Measurements from ENCODE around the gene ELK3. TPM values are rescaled to one million over a fixed set of nuclear protein-coding genes. Genes with fewer than 3 reads are reported as not detected.
A peak's percentile ranks its signal among the peaks of the same experiment; 100 is the strongest.

ELK3 gene
- total and polyA plus RNA-seq, 2 experiments from 2014 or later: 5.5 to 8.3 TPM

DNA sequence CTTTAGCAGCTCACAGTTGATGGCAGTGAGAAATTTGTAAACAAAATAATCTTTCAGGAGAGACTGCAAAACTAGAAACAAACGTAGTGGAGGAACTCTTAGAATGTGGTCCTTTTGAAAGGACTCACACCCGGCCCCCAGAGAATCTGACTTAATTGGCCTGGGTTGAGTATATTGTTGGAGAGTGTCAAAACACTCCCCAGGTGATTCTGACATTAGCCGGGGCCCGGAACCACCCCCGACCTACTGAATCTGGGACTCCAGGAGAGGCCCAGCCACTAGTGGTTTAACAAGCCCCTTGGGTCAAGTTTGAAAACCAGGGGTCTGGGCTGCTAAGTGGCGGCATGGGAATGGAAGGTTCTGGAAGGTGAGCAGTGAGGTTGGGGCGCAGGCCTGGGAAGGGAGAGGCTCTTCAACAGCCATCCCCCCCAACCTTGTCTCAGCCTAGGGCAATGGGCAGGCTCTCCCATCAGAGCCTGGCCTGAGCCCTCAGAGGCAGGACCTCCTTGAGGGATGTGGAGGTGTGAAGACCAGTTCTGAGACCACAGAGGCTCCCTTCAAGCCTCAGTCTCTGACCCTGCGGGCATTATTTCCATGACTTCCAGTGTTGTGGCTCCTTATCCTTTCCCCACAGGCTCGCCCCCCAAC is 1.1 kb upstream of the ELK3 start:
- peaks cover 6% of the 10 kb centered on the region for H3K4me1 Mint-ChIP-seq
- H3K27me3 Mint-ChIP-seq (ENCODE audit: insufficient read depth, low read depth, poor library complexity): peaks cover 24% of the 10 kb centered on the region
- H3K4me3 ChIP-seq: peak overlapping the region; percentile 88
- H2AFZ ChIP-seq: peak overlapping the region; percentile 95; the same call in 1 of the 2 replicates
- H4K20me1 ChIP-seq (replicated peaks; ENCODE audit: insufficient read depth): no peaks in the 10 kb centered on the region
- H3K9me3 Mint-ChIP-seq: no peaks in the 10 kb centered on the region; the same call in 2 of the 3 replicates
- H3K36me3 Mint-ChIP-seq (ENCODE audit: low read depth): no peaks in the 10 kb centered on the region
- no peaks in the 10 kb centered on the region for H3F3A ChIP-seq (replicated peaks; ENCODE audit: low read depth)
- H3K27ac Mint-ChIP-seq: no peak overlapping the region
- DNase-seq (ENCODE audit: low spot score) (no peak), ATAC-seq (no peak)
- peak overlapping the region; percentile 82 for H3K4me2 ChIP-seq
- peaks cover 16% of the 10 kb centered on the region for H3K79me2 ChIP-seq (replicated peaks; ENCODE audit: insufficient read depth)
- peaks cover 12% of the 10 kb centered on the region for H3K4me1 ChIP-seq (ENCODE audit: insufficient read depth)
- H3K4me3 Mint-ChIP-seq: peak overlapping the region; percentile 89
- no peaks in the 10 kb centered on the region for H3K36me3 ChIP-seq (ENCODE audit: insufficient read depth)
- H3K27ac ChIP-seq (ENCODE audit: low read depth): no peak overlapping the region
- H3K9me2 ChIP-seq (ENCODE audit: insufficient read depth): no peaks in the 10 kb centered on the region
- TF ChIP-seq POLR2AphosphoS5 (IDR thresholded peaks at IDR 0.05; ENCODE audit: low read depth) (no peak), EZH2 (IDR thresholded peaks at IDR 0.05; ENCODE audit: low read depth, unreplicated experiment) (no peak), NANOG (IDR thresholded peaks at IDR 0.05; ENCODE audit: borderline replicate concordance) (no peak), ZNF114 (CRISPR knock-in tag; IDR thresholded peaks at IDR 0.05) (no peak), JUNB (IDR thresholded peaks at IDR 0.05; ENCODE audit: unreplicated experiment) (no peak), ZNF331 (CRISPR knock-in tag; IDR thresholded peaks at IDR 0.05; ENCODE audit: low read depth) (no peak), CREB1 (CRISPR knock-in tag; IDR thresholded peaks at IDR 0.05; ENCODE audit: low read depth) (no peak), EZH2phosphoT487 (IDR thresholded peaks at IDR 0.05; ENCODE audit: unreplicated experiment) (no peak), STAT1 (IDR thresholded peaks at IDR 0.05; ENCODE audit: unreplicated experiment) (no peak)
- TF ChIP-seq, protein P1, sequence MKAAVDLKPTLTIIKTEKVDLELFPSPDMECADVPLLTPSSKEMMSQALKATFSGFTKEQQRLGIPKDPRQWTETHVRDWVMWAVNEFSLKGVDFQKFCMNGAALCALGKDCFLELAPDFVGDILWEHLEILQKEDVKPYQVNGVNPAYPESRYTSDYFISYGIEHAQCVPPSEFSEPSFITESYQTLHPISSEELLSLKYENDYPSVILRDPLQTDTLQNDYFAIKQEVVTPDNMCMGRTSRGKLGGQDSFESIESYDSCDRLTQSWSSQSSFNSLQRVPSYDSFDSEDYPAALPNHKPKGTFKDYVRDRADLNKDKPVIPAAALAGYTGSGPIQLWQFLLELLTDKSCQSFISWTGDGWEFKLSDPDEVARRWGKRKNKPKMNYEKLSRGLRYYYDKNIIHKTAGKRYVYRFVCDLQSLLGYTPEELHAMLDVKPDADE (IDR thresholded peaks at IDR 0.05): no peak
- TF ChIP-seq, protein P2, sequence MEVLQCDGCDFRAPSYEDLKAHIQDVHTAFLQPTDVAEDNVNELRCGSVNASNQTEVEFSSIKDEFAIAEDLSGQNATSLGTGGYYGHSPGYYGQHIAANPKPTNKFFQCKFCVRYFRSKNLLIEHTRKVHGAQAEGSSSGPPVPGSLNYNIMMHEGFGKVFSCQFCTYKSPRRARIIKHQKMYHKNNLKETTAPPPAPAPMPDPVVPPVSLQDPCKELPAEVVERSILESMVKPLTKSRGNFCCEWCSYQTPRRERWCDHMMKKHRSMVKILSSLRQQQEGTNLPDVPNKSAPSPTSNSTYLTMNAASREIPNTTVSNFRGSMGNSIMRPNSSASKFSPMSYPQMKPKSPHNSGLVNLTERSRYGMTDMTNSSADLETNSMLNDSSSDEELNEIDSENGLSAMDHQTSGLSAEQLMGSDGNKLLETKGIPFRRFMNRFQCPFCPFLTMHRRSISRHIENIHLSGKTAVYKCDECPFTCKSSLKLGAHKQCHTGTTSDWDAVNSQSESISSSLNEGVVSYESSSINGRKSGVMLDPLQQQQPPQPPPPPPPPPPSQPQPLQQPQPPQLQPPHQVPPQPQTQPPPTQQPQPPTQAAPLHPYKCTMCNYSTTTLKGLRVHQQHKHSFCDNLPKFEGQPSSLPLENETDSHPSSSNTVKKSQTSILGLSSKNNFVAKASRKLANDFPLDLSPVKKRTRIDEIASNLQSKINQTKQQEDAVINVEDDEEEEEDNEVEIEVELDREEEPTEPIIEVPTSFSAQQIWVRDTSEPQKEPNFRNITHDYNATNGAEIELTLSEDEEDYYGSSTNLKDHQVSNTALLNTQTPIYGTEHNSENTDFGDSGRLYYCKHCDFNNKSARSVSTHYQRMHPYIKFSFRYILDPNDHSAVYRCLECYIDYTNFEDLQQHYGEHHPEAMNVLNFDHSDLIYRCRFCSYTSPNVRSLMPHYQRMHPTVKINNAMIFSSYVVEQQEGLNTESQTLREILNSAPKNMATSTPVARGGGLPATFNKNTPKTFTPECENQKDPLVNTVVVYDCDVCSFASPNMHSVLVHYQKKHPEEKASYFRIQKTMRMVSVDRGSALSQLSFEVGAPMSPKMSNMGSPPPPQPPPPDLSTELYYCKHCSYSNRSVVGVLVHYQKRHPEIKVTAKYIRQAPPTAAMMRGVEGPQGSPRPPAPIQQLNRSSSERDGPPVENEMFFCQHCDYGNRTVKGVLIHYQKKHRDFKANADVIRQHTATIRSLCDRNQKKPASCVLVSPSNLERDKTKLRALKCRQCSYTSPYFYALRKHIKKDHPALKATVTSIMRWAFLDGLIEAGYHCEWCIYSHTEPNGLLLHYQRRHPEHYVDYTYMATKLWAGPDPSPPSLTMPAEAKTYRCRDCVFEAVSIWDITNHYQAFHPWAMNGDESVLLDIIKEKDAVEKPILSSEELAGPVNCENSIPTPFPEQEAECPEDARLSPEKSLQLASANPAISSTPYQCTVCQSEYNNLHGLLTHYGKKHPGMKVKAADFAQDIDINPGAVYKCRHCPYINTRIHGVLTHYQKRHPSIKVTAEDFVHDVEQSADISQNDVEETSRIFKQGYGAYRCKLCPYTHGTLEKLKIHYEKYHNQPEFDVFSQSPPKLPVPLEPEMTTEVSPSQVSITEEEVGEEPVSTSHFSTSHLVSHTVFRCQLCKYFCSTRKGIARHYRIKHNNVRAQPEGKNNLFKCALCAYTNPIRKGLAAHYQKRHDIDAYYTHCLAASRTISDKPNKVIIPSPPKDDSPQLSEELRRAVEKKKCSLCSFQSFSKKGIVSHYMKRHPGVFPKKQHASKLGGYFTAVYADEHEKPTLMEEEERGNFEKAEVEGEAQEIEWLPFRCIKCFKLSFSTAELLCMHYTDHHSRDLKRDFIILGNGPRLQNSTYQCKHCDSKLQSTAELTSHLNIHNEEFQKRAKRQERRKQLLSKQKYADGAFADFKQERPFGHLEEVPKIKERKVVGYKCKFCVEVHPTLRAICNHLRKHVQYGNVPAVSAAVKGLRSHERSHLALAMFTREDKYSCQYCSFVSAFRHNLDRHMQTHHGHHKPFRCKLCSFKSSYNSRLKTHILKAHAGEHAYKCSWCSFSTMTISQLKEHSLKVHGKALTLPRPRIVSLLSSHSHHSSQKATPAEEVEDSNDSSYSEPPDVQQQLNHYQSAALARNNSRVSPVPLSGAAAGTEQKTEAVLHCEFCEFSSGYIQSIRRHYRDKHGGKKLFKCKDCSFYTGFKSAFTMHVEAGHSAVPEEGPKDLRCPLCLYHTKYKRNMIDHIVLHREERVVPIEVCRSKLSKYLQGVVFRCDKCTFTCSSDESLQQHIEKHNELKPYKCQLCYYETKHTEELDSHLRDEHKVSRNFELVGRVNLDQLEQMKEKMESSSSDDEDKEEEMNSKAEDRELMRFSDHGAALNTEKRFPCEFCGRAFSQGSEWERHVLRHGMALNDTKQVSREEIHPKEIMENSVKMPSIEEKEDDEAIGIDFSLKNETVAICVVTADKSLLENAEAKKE (CRISPR knock-in tag; IDR thresholded peaks at IDR 0.05): no peak
- TF ChIP-seq, protein P3, sequence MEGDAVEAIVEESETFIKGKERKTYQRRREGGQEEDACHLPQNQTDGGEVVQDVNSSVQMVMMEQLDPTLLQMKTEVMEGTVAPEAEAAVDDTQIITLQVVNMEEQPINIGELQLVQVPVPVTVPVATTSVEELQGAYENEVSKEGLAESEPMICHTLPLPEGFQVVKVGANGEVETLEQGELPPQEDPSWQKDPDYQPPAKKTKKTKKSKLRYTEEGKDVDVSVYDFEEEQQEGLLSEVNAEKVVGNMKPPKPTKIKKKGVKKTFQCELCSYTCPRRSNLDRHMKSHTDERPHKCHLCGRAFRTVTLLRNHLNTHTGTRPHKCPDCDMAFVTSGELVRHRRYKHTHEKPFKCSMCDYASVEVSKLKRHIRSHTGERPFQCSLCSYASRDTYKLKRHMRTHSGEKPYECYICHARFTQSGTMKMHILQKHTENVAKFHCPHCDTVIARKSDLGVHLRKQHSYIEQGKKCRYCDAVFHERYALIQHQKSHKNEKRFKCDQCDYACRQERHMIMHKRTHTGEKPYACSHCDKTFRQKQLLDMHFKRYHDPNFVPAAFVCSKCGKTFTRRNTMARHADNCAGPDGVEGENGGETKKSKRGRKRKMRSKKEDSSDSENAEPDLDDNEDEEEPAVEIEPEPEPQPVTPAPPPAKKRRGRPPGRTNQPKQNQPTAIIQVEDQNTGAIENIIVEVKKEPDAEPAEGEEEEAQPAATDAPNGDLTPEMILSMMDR (conservative IDR thresholded peaks at IDR 0.05; ENCODE audit: low read depth in 2 of 2): no peak
- TF ChIP-seq, protein P4, sequence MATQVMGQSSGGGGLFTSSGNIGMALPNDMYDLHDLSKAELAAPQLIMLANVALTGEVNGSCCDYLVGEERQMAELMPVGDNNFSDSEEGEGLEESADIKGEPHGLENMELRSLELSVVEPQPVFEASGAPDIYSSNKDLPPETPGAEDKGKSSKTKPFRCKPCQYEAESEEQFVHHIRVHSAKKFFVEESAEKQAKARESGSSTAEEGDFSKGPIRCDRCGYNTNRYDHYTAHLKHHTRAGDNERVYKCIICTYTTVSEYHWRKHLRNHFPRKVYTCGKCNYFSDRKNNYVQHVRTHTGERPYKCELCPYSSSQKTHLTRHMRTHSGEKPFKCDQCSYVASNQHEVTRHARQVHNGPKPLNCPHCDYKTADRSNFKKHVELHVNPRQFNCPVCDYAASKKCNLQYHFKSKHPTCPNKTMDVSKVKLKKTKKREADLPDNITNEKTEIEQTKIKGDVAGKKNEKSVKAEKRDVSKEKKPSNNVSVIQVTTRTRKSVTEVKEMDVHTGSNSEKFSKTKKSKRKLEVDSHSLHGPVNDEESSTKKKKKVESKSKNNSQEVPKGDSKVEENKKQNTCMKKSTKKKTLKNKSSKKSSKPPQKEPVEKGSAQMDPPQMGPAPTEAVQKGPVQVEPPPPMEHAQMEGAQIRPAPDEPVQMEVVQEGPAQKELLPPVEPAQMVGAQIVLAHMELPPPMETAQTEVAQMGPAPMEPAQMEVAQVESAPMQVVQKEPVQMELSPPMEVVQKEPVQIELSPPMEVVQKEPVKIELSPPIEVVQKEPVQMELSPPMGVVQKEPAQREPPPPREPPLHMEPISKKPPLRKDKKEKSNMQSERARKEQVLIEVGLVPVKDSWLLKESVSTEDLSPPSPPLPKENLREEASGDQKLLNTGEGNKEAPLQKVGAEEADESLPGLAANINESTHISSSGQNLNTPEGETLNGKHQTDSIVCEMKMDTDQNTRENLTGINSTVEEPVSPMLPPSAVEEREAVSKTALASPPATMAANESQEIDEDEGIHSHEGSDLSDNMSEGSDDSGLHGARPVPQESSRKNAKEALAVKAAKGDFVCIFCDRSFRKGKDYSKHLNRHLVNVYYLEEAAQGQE (IDR thresholded peaks at IDR 0.05; ENCODE audit: unreplicated experiment): no peak
- H3K27me3 ChIP-seq (ENCODE audit: insufficient read depth): peaks cover 32% of the 10 kb centered on the region

All from GM23338 (cell line).